Bronchial epithelial cell (primary cell): ENCODE measurements around the gene AP1S3. TPM values are rescaled to one million over a fixed set of nuclear protein-coding genes. Genes with fewer than 3 reads are reported as not detected.
A peak's percentile ranks its signal among the peaks of the same experiment; 100 is the strongest.

ENCODE experiments used
- DNase-seq: peaks from one replicate; pipeline ENCODE4 v3.0.0-alpha.2; 2010; ENCODE audit warnings: low read depth
- FAIRE-seq: peaks from 2 replicates; lab custom pipeline; 2011; peaks lifted over from hg19 to GRCh38; lab: Jason Lieb, UNC
- H3K27me3 ChIP-seq: 2 replicates; pipeline ENCODE4 v1.5.1; 2011; ENCODE audit warnings: low read length; ENCODE audit not compliant: control insufficient read depth, insufficient read depth
- H3K36me3 ChIP-seq: 2 replicates; pipeline ENCODE4 v1.5.1; 2011; ENCODE audit warnings: low read length; ENCODE audit not compliant: control insufficient read depth, insufficient read depth
- H3K4me3 ChIP-seq: 2 replicates; pipeline ENCODE4 v1.5.1; 2011; ENCODE audit warnings: mild to moderate bottlenecking, low read depth, low read length, control low read depth
- CTCF ChIP-seq: IDR thresholded peaks from 2 replicates; pipeline ENCODE4 v1.5.1; 2011; ENCODE audit warnings: mild to moderate bottlenecking, moderate library complexity, low read length, control low read depth, inconsistent platforms; ENCODE audit not compliant: insufficient read depth, severe bottlenecking
- total RNA-seq: library from RNA; depleted of rRNA; stranded (reverse); fragments of >200 nt; gene quantifications from 2 replicates; pipeline ENCODE4 v1.2.1, GENCODE V29; 2014

Gene AP1S3
- total RNA-seq, 1 donor from 2014 or later = 59.5 TPM

- Histone ChIP-seq H3K27me3 (no peaks in the 10 kb centered on the region), H3K4me3 (no peak overlapping the region), H3K36me3 (no peaks in the 10 kb centered on the region)
- DNase-seq (no peak), FAIRE-seq (no peak)
- no peak for TF ChIP-seq CTCF
These were observed 105.9 kb downstream of the AP1S3 start for GRCh38 chr2:223731503-223731902.

GRCh38 chr2:223729781-223730180, 107.6 kb downstream of the AP1S3 start:
- Histone ChIP-seq H3K36me3 (no peaks in the 10 kb centered on the region), H3K4me3 (no peak overlapping the region), H3K27me3 (no peaks in the 10 kb centered on the region)
- FAIRE-seq (no peak), DNase-seq (no peak)
- TF ChIP-seq CTCF = no peak

GRCh38 chr2:223727562-223727961, 109.8 kb downstream of the AP1S3 start:
- Histone ChIP-seq H3K36me3 (no peaks in the 10 kb centered on the region), H3K4me3 (no peak overlapping the region), H3K27me3 (no peaks in the 10 kb centered on the region)
- DNase-seq = peak; percentile 71
- FAIRE-seq = no peak
- TF ChIP-seq CTCF = peak; percentile 72

- Histone ChIP-seq H3K4me3 (no peak overlapping the region), H3K36me3 (no peaks in the 10 kb centered on the region), H3K27me3 (no peaks in the 10 kb centered on the region)
- TF ChIP-seq CTCF = no peak
- DNase-seq (no peak), FAIRE-seq (no peak)
These were observed 111.1 kb downstream of the AP1S3 start for GRCh38 chr2:223725986-223726970.

GRCh38 chr2:223725494-223725893, 111.9 kb downstream of the AP1S3 start:
- H3K36me3 ChIP-seq = no peaks in the 10 kb centered on the region
- FAIRE-seq = no peak
- no peak for TF ChIP-seq CTCF
- no peaks in the 10 kb centered on the region for H3K27me3 ChIP-seq
- peak; percentile 95 for DNase-seq
- no peak overlapping the region for H3K4me3 ChIP-seq

- H3K4me3 ChIP-seq = no peak overlapping the region
- FAIRE-seq (no peak), DNase-seq (no peak)
- TF ChIP-seq CTCF = no peak
- no peaks in the 10 kb centered on the region for H3K27me3 ChIP-seq
- no peaks in the 10 kb centered on the region for H3K36me3 ChIP-seq
These were observed 112.5 kb downstream of the AP1S3 start for GRCh38 chr2:223724861-223725260.
